Measurements from ENCODE around the gene F7. TPM values are rescaled to one million over a fixed set of nuclear protein-coding genes. Genes with fewer than 3 reads are reported as not detected.
A peak's percentile ranks its signal among the peaks of the same experiment; 100 is the strongest.

F7 gene
- total RNA-seq, 1 experiment from 2014 or later, result not detected

GRCh38 chr13:113162783-113163685 lies 57.4 kb downstream of the F7 start:
- Histone ChIP-seq H3K36me3 (peaks cover 15% of the 10 kb centered on the region), H3K9me3 (replicated peaks) (no peaks in the 10 kb centered on the region), H3K27me3 (replicated peaks) (no peaks in the 10 kb centered on the region), H3K27ac (no peak overlapping the region), H3K4me3 (no peak overlapping the region), H3K4me1 (replicated peaks) (peaks cover 22% of the 10 kb centered on the region)
- no peak for DNase-seq (ENCODE audit: low read depth in 1 of 2, low spot score in 2 of 2)

GRCh38 chr13:113164492-113164891 lies 58.9 kb downstream of the F7 start:
- peaks cover 30% of the 10 kb centered on the region for H3K36me3 ChIP-seq
- H3K9me3 ChIP-seq (replicated peaks), result no peaks in the 10 kb centered on the region
- H3K27ac ChIP-seq, result no peak overlapping the region
- peaks cover 22% of the 10 kb centered on the region for H3K4me1 ChIP-seq (replicated peaks)
- DNase-seq (ENCODE audit: low read depth in 1 of 2, low spot score in 2 of 2), result no peak
- no peaks in the 10 kb centered on the region for H3K27me3 ChIP-seq (replicated peaks)
- no peak overlapping the region for H3K4me3 ChIP-seq

GRCh38 chr13:113166266-113166665 lies 60.7 kb downstream of the F7 start:
- peaks cover 38% of the 10 kb centered on the region for H3K36me3 ChIP-seq
- peak in 1 of 2 experiments; percentile 31 for DNase-seq (ENCODE audit: low read depth in 1 of 2, low spot score in 2 of 2)

GRCh38 chr13:113166681-113167080 lies 61.1 kb downstream of the F7 start:
- H3K27me3 ChIP-seq (replicated peaks), result no peaks in the 10 kb centered on the region
- peaks cover 22% of the 10 kb centered on the region for H3K4me1 ChIP-seq (replicated peaks)
- peak overlapping the region; percentile 43 for H3K27ac ChIP-seq
- no peaks in the 10 kb centered on the region for H3K9me3 ChIP-seq (replicated peaks)
- H3K36me3 ChIP-seq, result peaks cover 42% of the 10 kb centered on the region
- H3K4me3 ChIP-seq, result no peak overlapping the region
- no peak for DNase-seq (ENCODE audit: low read depth in 1 of 2, low spot score in 2 of 2)

More at GRCh38 chr13:113166266-113166665, 60.7 kb downstream of the F7 start:
- H3K4me1 ChIP-seq (replicated peaks), result peaks cover 22% of the 10 kb centered on the region
- H3K27ac ChIP-seq, result peak overlapping the region; percentile 43
- H3K9me3 ChIP-seq (replicated peaks), result no peaks in the 10 kb centered on the region
- no peak overlapping the region for H3K4me3 ChIP-seq
- no peaks in the 10 kb centered on the region for H3K27me3 ChIP-seq (replicated peaks)

- H3K27ac ChIP-seq, result no peak overlapping the region
- H3K36me3 ChIP-seq, result peaks cover 47% of the 10 kb centered on the region
- H3K9me3 ChIP-seq (replicated peaks), result no peaks in the 10 kb centered on the region
- peaks cover 22% of the 10 kb centered on the region for H3K4me1 ChIP-seq (replicated peaks)
- H3K4me3 ChIP-seq, result no peak overlapping the region
- DNase-seq (ENCODE audit: low read depth in 1 of 2, low spot score in 2 of 2), result no peak
- H3K27me3 ChIP-seq (replicated peaks), result no peaks in the 10 kb centered on the region
Observed at GRCh38 chr13:113167155-113167554, 61.6 kb downstream of the F7 start.

GRCh38 chr13:113167575-113167974 lies 62.0 kb downstream of the F7 start:
- H3K27me3 ChIP-seq (replicated peaks), result no peaks in the 10 kb centered on the region
- H3K4me1 ChIP-seq (replicated peaks), result peaks cover 22% of the 10 kb centered on the region
- H3K27ac ChIP-seq, result no peak overlapping the region
- no peaks in the 10 kb centered on the region for H3K9me3 ChIP-seq (replicated peaks)
- DNase-seq (ENCODE audit: low read depth in 1 of 2, low spot score in 2 of 2), result no peak
- peaks cover 51% of the 10 kb centered on the region for H3K36me3 ChIP-seq
- H3K4me3 ChIP-seq, result no peak overlapping the region

- no peaks in the 10 kb centered on the region for H3K27me3 ChIP-seq (replicated peaks)
- no peak overlapping the region for H3K4me3 ChIP-seq
- no peak for DNase-seq (ENCODE audit: low read depth in 1 of 2, low spot score in 2 of 2)
- H3K4me1 ChIP-seq (replicated peaks), result peaks cover 22% of the 10 kb centered on the region
- peaks cover 56% of the 10 kb centered on the region for H3K36me3 ChIP-seq
- H3K9me3 ChIP-seq (replicated peaks), result no peaks in the 10 kb centered on the region
- no peak overlapping the region for H3K27ac ChIP-seq
Observed at GRCh38 chr13:113168211-113168610, 62.6 kb downstream of the F7 start.

- no peak overlapping the region for H3K27ac ChIP-seq
- DNase-seq (ENCODE audit: low read depth in 1 of 2, low spot score in 2 of 2), result no peak
- H3K36me3 ChIP-seq, result peaks cover 63% of the 10 kb centered on the region
- H3K27me3 ChIP-seq (replicated peaks), result no peaks in the 10 kb centered on the region
- no peaks in the 10 kb centered on the region for H3K9me3 ChIP-seq (replicated peaks)
- peaks cover 22% of the 10 kb centered on the region for H3K4me1 ChIP-seq (replicated peaks)
- H3K4me3 ChIP-seq, result no peak overlapping the region
Observed at GRCh38 chr13:113169277-113170272, 64.0 kb downstream of the F7 start.

Other genes with a start within 250 kb of the F7 start
- 9.4 and 14.6 TPM in 2 replicates for gene MCF2L, start 136.6 kb upstream of the F7 start, total RNA-seq (2014; rRNA removed; shearing (Covaris generic))
- gene F10, start 17.0 kb downstream of the F7 start, total RNA-seq (2014; rRNA removed; shearing (Covaris generic)), result 3.9 and 4.8 TPM in 2 replicates
- not detected in 2 replicates for gene PROZ, start 52.9 kb downstream of the F7 start, total RNA-seq (2014; rRNA removed; shearing (Covaris generic))
- gene PCID2, start 102.9 kb downstream of the F7 start, total RNA-seq (2014; rRNA removed; shearing (Covaris generic)), result 108 and 126 TPM in 2 replicates
- gene CUL4A, start 103.8 kb downstream of the F7 start, total RNA-seq (2014; rRNA removed; shearing (Covaris generic)), result 74.7 and 145 TPM in 2 replicates
- 98.3 and 217 TPM in 2 replicates for gene LAMP1, start 191.4 kb downstream of the F7 start, total RNA-seq (2014; rRNA removed; shearing (Covaris generic))